Heart right ventricle (tissue), 16 donors: ENCODE data around the gene MACROD2. TPM values are rescaled to one million over a fixed set of nuclear protein-coding genes. Genes with fewer than 3 reads are reported as not detected.

Experiments
- ATAC-seq, 8 donors: fragments of 200-7000 bp; cut with Tn5 transposase; one replicate each; pipeline ENCODE4 v1.9.1; 2020; ENCODE audit warnings: mild to moderate bottlenecking in 8 of 8, moderate library complexity in 8 of 8, moderate number of reproducible peaks in 1 of 8
- DNase-seq, 2 donors: peaks; one replicate each; pipeline ENCODE4 v3.0.0-alpha.2; 2020
- H3K27ac ChIP-seq, 10 donors: fragments of 200-600 bp; sonication (generic) in 2 of 10; one replicate each; pipeline versions ENCODE4 v1.5.0 to v1.8.0; 2020 to 2022; ENCODE audit warnings: mild to moderate bottlenecking in 3 of 10
- H3K27me3 ChIP-seq, 7 donors: fragments of 200-600 bp; one replicate each; pipeline ENCODE4 v1.8.0; 2021 to 2022; ENCODE audit warnings: mild to moderate bottlenecking in 2 of 7
- H3K36me3 ChIP-seq, 9 donors: fragments of 200-600 bp; sonication (generic) in 1 of 9; one replicate each; pipeline versions ENCODE4 v1.5.0 to v1.8.0; 2020 to 2022; ENCODE audit warnings: mild to moderate bottlenecking in 2 of 9
- H3K4me1 ChIP-seq, 9 donors: fragments of 200-600 bp; sonication (generic) in 1 of 9; one replicate each; pipeline versions ENCODE4 v1.5.0 to v1.8.0; 2020 to 2022; ENCODE audit warnings: mild to moderate bottlenecking in 4 of 9
- H3K4me3 ChIP-seq, 10 donors: fragments of 200-600 bp; sonication (generic) in 2 of 10; one replicate each; pipeline versions ENCODE4 v1.5.0 to v1.8.0; 2020 to 2022; ENCODE audit warnings: mild to moderate bottlenecking in 7 of 10, moderate library complexity in 2 of 10
- H3K9me3 ChIP-seq, 11 donors: fragments of 200-600 bp in 10 of 11; sonication (generic) in 2 of 11; one replicate each; pipeline versions ENCODE4 v1.5.0 to v1.8.0; 2013 to 2022; ENCODE audit warnings: mild to moderate bottlenecking in 2 of 11, control low read depth in 1 of 11, moderate library complexity in 1 of 11
- WGBS, 2 donors: extraction: QIAGEN DNeasy Blood & Tissue Kit; methylation state at CpG; one replicate each; pipeline ENCODE4 v1.1.7; 2013; ENCODE audit warnings: inconsistent platforms in 1 of 2; 5-methylcytosine and 5-hydroxymethylcytosine counted together
- intact Hi-C, 10 donors: fragments of 100-400 bp; cut with DNase I; formaldehyde crosslinking; loops; one replicate each; pipeline versions ENCODE4 v1.11.1 to v1.14.2; 2022
- polyA plus RNA-seq, 2 donors: library from polyadenylated mRNA; stranded (reverse); fragments of 200-250 nt; gene quantifications; one replicate each; pipeline ENCODE4 v1.2.3, GENCODE V29; 2013
- total RNA-seq, 10 donors: library from RNA; stranded (reverse); fragmentation: NEBNext Ultra II Directional in 3 of 10; extraction: Animal tissue kit (Norgen Biotek cat#: 25700) in 3 of 10; gene quantifications; one replicate each; pipeline versions ENCODE4 v1.2.1 to v1.2.4, GENCODE V29; 2021 to 2023
- TF ChIP-seq, protein P1 (sequence below), 9 donors: fragments of 200-600 bp; sonication (generic) in 2 of 9; IDR thresholded peaks; one replicate each; pipeline versions ENCODE4 v1.5.0 to v1.8.0; 2021 to 2022; ENCODE audit warnings: antibody characterized with exemption in 9 of 9, mild to moderate bottlenecking in 5 of 9, moderate library complexity in 1 of 9
- donor health status: Arrhythmogenic right ventricular cardiomyopathy.
- donor health status: ischemic (EF 13 %, LVEDD 7.1; RV severe dilation, severe dysfunction).
- donor health status: healthy with polysubstance abuse.
- donor health status: DM: no; HTN: yes; CAD: no.
- donor health status: DM: no; HTN: no; CAD: no.
- donor health status: ischemic (EF 25% LVEDD 6.9; RV normal size, moderate dysfunction).
- donor health status: ischemic (EF 25% LVEDD 5.7; RV mildly dilated, moderate dysfunction).
- donor health status: healthy.
- donor health status: DM: yes; HTN: yes; CAD: no.
- donor health status: Ischemic cardiomyopathy.
- donor health status: ischemic (EF 35%, LVEDD 5.7; RV mildly dilated, moderate dysfunction).
- donor health status: nonischemic (EF 11% LVEDD 7.7; RV severe dilation, severe dysfunction).
- donor health status: DM: yes; HTN: yes; CAD: no.
- donor health status: PGD.
- donor health status: ischemic (EF 29% LVEDD 5.4; RV normal size, mild dysfunction).
- donor health status: nonischemic (EF 23%, LVEDD 6.1; RV moderate dilation, normal function).

The MACROD2 gene
- total and polyA plus RNA-seq, 12 donors = 0.28 to 6.4 (median 4.1) TPM

DNA sequence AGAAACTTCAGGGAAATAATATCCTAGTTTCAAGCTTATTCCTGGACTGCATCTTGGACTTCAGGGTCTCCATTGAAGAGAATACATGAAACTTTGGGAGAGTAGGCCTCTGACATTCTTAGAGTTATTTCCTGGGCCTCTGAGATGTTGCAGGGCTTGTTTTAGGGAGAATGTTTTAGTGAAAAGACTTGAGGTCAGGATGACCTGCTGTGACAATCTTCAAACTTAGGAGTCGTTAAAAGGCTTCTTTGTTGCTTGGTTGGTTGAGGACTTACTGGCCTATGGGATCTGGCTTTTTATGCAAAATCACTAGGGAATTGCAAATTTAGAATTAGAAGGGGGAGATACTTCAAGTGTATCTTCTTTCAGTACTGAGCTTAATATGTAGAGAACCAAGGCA is 955.3 kb downstream of the MACROD2 start:
- ATAC-seq (no peak), DNase-seq (no peak)
- TF ChIP-seq, protein P1, sequence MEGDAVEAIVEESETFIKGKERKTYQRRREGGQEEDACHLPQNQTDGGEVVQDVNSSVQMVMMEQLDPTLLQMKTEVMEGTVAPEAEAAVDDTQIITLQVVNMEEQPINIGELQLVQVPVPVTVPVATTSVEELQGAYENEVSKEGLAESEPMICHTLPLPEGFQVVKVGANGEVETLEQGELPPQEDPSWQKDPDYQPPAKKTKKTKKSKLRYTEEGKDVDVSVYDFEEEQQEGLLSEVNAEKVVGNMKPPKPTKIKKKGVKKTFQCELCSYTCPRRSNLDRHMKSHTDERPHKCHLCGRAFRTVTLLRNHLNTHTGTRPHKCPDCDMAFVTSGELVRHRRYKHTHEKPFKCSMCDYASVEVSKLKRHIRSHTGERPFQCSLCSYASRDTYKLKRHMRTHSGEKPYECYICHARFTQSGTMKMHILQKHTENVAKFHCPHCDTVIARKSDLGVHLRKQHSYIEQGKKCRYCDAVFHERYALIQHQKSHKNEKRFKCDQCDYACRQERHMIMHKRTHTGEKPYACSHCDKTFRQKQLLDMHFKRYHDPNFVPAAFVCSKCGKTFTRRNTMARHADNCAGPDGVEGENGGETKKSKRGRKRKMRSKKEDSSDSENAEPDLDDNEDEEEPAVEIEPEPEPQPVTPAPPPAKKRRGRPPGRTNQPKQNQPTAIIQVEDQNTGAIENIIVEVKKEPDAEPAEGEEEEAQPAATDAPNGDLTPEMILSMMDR (IDR thresholded peaks at IDR 0.05) = no peak
- Histone ChIP-seq H3K9me3 (no peaks in the 10 kb centered on the region), H3K27me3 (no peaks in the 10 kb centered on the region), H3K27ac (no peak overlapping the region), H3K4me3 (no peak overlapping the region), H3K4me1 (peaks cover 0 to 3% (median 0%) of the 10 kb centered on the region in 9 donors), H3K36me3 (no peaks in the 10 kb centered on the region)
- intact Hi-C loops = no loop called here
- 81% methylated on average over 1 of the region's 1 CpG for WGBS, 2 donors

DNA sequence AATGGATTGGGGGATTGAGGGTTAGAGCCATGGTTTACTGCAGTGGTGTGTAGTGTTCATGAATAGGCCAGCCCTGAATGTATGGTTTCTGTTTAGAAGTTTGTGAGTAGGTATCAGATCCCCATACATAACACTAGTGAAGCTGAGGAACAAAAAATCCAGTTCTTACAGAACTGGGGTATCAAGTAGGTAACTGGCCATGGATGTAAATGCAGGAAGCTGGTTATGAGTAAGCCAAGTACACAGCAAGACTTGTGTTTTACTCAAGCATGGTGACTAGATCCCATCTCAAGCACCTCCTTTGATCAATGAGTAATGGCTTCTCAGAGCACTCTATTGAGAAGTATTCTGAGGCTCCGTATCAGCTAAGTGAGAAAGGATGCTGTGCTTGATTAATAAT is 955.8 kb downstream of the MACROD2 start:
- no peak overlapping the region for H3K27ac ChIP-seq
- DNase-seq (no peak), ATAC-seq (no peak)
- H3K27me3 ChIP-seq = no peaks in the 10 kb centered on the region
- no peaks in the 10 kb centered on the region for H3K36me3 ChIP-seq
- H3K4me1 ChIP-seq = peaks cover 0 to 3% (median 0%) of the 10 kb centered on the region in 9 donors
- H3K9me3 ChIP-seq = no peaks in the 10 kb centered on the region
- no peak overlapping the region for H3K4me3 ChIP-seq
- WGBS, 2 donors = 71 to 76% methylated on average over 1 of the region's 1 CpG
- TF ChIP-seq, protein P1 (IDR thresholded peaks at IDR 0.05) = no peak
- intact Hi-C loops = no loop called here

DNA sequence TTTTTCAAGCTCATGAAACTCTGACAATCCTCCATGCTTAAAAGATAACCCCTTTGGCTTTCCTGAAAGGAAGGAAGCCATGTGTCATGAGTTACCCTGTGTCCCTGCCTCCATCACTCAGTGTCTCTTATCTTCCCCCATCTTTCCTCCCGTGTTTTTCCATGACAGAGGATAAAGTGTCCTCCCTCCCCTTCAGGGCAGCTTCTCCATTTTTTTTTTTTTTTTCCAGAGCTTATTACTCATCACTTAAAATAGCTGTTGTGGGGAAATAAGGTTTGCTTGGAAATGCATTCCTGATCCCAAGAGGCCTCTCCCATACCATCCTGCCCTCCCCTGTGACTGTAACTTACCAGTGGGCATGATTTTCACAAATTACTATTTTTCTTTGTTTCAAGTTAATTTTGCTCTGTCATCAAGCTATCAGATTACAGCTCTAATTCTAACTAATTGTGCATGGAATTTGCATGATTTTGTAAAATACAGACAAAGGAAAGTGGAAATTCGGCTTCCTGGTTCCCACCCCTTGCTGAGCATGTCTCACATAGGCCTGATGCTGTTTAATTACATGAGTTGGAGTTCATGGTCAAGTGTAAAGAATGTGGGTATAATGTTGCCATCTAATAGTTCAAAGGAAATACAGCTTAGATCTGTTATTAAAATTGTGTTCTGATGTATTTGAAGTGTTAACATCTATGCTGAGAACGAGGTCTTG is 956.5 kb downstream of the MACROD2 start:
- DNase-seq (no peak), ATAC-seq (peak in 1 of 8 donors; percentile 42)
- 55% methylated on average over 3 of the region's 3 CpGs for WGBS, 2 donors
- TF ChIP-seq, protein P1 (IDR thresholded peaks at IDR 0.05) = no peak
- Histone ChIP-seq H3K4me3 (no peak overlapping the region), H3K27me3 (no peaks in the 10 kb centered on the region), H3K4me1 (peaks cover 0 to 3% (median 0%) of the 10 kb centered on the region in 9 donors), H3K36me3 (no peaks in the 10 kb centered on the region), H3K27ac (no peak overlapping the region), H3K9me3 (no peaks in the 10 kb centered on the region)
- intact Hi-C loops = no loop called here

GRCh38 chr20:14953736-14954135 is 958.4 kb downstream of the MACROD2 start:
- intact Hi-C loops = no loop called here
- H3K36me3 ChIP-seq = no peaks in the 10 kb centered on the region
- no peak for DNase-seq
- no peak overlapping the region for H3K4me3 ChIP-seq
- no peak overlapping the region for H3K27ac ChIP-seq
- peaks cover 0 to 3% (median 0%) of the 10 kb centered on the region in 9 donors for H3K4me1 ChIP-seq
- H3K9me3 ChIP-seq = no peaks in the 10 kb centered on the region
- TF ChIP-seq, protein P1 (IDR thresholded peaks at IDR 0.05) = no peak
- no peak for ATAC-seq
- H3K27me3 ChIP-seq = no peaks in the 10 kb centered on the region
- 89 to 91% methylated on average over 2 of the region's 2 CpGs for WGBS, 2 donors
